IMR-90 (cell line): ENCODE results near the gene TENM4. TPM values are rescaled to one million over a fixed set of nuclear protein-coding genes. Genes with fewer than 3 reads are reported as not detected.

Experiments
- ATAC-seq: fragments of 200-7000 bp; cut with Tn5 transposase; 2 replicates; pipeline ENCODE4 v1.9.1; 2020; ENCODE audit warnings: low read depth, mild to moderate bottlenecking, moderate library complexity
- BruUV-seq: library from RNA; stranded (reverse); fragments of 400-500 nt; replicated peaks from 2 replicates; lab custom pipeline; 2021; lab: Mats Ljungman, UMichigan
- CTCF ChIA-PET: fragments of 300-600 bp; formaldehyde crosslinking; extraction: SDS; loops from one replicate; lab custom pipeline; 2021; ENCODE audit warnings: antibody characterized with exemption; lab: Yijun Ruan, JAX
- POLR2A ChIA-PET: fragments of 300-600 bp; sonication (Branson Sonifier 250); formaldehyde crosslinking; loops from one replicate; lab custom pipeline; 2022; ENCODE audit warnings: antibody characterized with exemption; ENCODE audit not compliant: unreplicated experiment; lab: Charles Lee
- DNase-seq: peaks from one replicate; pipeline ENCODE4 v3.0.0; 2013
- H2AFZ ChIP-seq: replicated peaks from 2 replicates; pipeline ENCODE3; 2013; ENCODE audit warnings: low read length, mild to moderate bottlenecking; ENCODE audit not compliant: poor library complexity
- H2AK5ac ChIP-seq: 2 replicates; pipeline ENCODE4 v1.6.1; 2013; ENCODE audit warnings: low read depth, low read length, inconsistent platforms
- H2AK9ac ChIP-seq: replicated peaks from 2 replicates; pipeline ENCODE3; 2013; ENCODE audit warnings: mild to moderate bottlenecking, low read depth, low read length, moderate library complexity; ENCODE audit not compliant: poor library complexity
- H2BK120ac ChIP-seq: 2 replicates; pipeline ENCODE4 v1.6.1; 2013; ENCODE audit warnings: low read depth, low read length, inconsistent platforms
- H2BK15ac ChIP-seq: 3 replicates; pipeline ENCODE4 v1.6.1; 2013; ENCODE audit warnings: low read depth, low read length, inconsistent platforms
- H2BK20ac ChIP-seq: 2 replicates; pipeline ENCODE4 v1.6.1; 2013; ENCODE audit warnings: low read depth, mild to moderate bottlenecking, inconsistent platforms, low read length, moderate library complexity
- H2BK5ac ChIP-seq: 2 replicates; pipeline ENCODE4 v1.6.1; 2013; ENCODE audit warnings: mild to moderate bottlenecking, low read depth, low read length, inconsistent platforms; ENCODE audit not compliant: poor library complexity, severe bottlenecking
- H3K14ac ChIP-seq: replicated peaks from 2 replicates; pipeline ENCODE4 v1.6.1; 2013; ENCODE audit warnings: low read depth, low read length, inconsistent platforms
- H3K18ac ChIP-seq: 2 replicates; pipeline ENCODE4 v1.6.1; 2013; ENCODE audit warnings: low read depth, low read length, control low read depth
- H3K23ac ChIP-seq: 2 replicates; pipeline ENCODE4 v1.6.1; 2013; ENCODE audit warnings: low read depth, low read length, inconsistent platforms
- H3K27ac ChIP-seq: 2 replicates; pipeline ENCODE4 v1.5.1; 2013; ENCODE audit warnings: mild to moderate bottlenecking, control low read depth, low read length; ENCODE audit not compliant: insufficient read depth
- H3K27me3 ChIP-seq: 2 replicates; pipeline ENCODE4 v1.6.1; 2013; ENCODE audit warnings: low read length; ENCODE audit not compliant: control insufficient read depth, insufficient read depth
- H3K36me3 ChIP-seq: 2 replicates; pipeline ENCODE4 v1.6.1; 2013; ENCODE audit warnings: low read length, mixed read lengths; ENCODE audit not compliant: control insufficient read depth, insufficient read depth
- H3K4ac ChIP-seq: 2 replicates; pipeline ENCODE4 v1.6.1; 2013; ENCODE audit warnings: low read depth, low read length, inconsistent platforms
- H3K4me1 ChIP-seq: 2 replicates; pipeline ENCODE4 v1.6.1; 2013; ENCODE audit warnings: low read length, mixed read lengths; ENCODE audit not compliant: control insufficient read depth, insufficient read depth
- H3K4me2 ChIP-seq: 2 replicates; pipeline ENCODE4 v1.6.1; 2013; ENCODE audit warnings: low read depth, mild to moderate bottlenecking, control low read depth, low read length, moderate library complexity
- H3K4me3 ChIP-seq: 2 replicates; pipeline ENCODE4 v1.5.1; 2013; ENCODE audit warnings: low read depth, mild to moderate bottlenecking, control low read depth, low read length, moderate library complexity; ENCODE audit not compliant: insufficient read depth
- H3K56ac ChIP-seq: 2 replicates; pipeline ENCODE4 v1.6.1; 2013; ENCODE audit warnings: low read length, inconsistent platforms; ENCODE audit not compliant: insufficient read depth; ENCODE audit errors: extremely low read depth
- H3K79me1 ChIP-seq, 2 experiments: 2 replicates each; pipeline ENCODE4 v1.6.1; 2013; ENCODE audit warnings: low read length in 2 of 2, inconsistent platforms in 1 of 2, low read depth in 1 of 2
- H3K9ac ChIP-seq: 2 replicates; pipeline ENCODE4 v1.6.1; 2013; ENCODE audit warnings: low read depth, low read length, control low read depth
- H3K9me1 ChIP-seq: 2 replicates; pipeline ENCODE4 v1.6.1; 2013; ENCODE audit warnings: low read length, inconsistent platforms; ENCODE audit not compliant: insufficient read depth
- H3K9me3 ChIP-seq: 2 replicates; pipeline ENCODE4 v1.6.1; 2013; ENCODE audit warnings: low read length; ENCODE audit not compliant: control insufficient read depth, insufficient read depth
- H4K20me1 ChIP-seq: 2 replicates; pipeline ENCODE4 v1.6.1; 2013; ENCODE audit warnings: low read length, inconsistent platforms; ENCODE audit not compliant: insufficient read depth
- H4K5ac ChIP-seq: 2 replicates; pipeline ENCODE4 v1.6.1; 2013; ENCODE audit warnings: mild to moderate bottlenecking, low read depth, low read length, control low read depth
- H4K8ac ChIP-seq, 2 experiments: 2 replicates each; pipeline ENCODE4 v1.6.1; 2013; ENCODE audit warnings: low read depth in 2 of 2, low read length in 2 of 2, control low read depth in 1 of 2, inconsistent platforms in 1 of 2
- H4K91ac ChIP-seq: 2 replicates; pipeline ENCODE4 v1.6.1; 2013; ENCODE audit warnings: low read depth, low read length, inconsistent platforms; ENCODE audit not compliant: insufficient read depth
- BHLHE40 ChIP-seq: fragments of 150-350 bp; IDR thresholded peaks from 2 replicates; pipeline ENCODE4 v1.6.1; 2016; ENCODE audit warnings: mild to moderate bottlenecking, low read depth, low read length
- FOS ChIP-seq: fragments of 150-350 bp; IDR thresholded peaks from 2 replicates; pipeline ENCODE4 v1.6.1; 2016; ENCODE audit warnings: low read depth, low read length
- RFX5 ChIP-seq: IDR thresholded peaks from 2 replicates; pipeline ENCODE4 v1.8.0; 2012; ENCODE audit warnings: low read depth, mild to moderate bottlenecking, low read length, moderate library complexity
- WGBS, 2 experiments: methylation state at CpG; one replicate each; pipeline versions ENCODE4 v1.1.5 to v1.1.7; 2013; ENCODE audit warnings: missing lambda C conversion rate in 2 of 2; ENCODE audit not compliant: insufficient read length in 1 of 2; ENCODE audit errors: extremely low coverage in 2 of 2; 5-methylcytosine and 5-hydroxymethylcytosine counted together
- dilution Hi-C: fragments of 300-500 bp; cut with HindIII; formaldehyde crosslinking; loops from one replicate; pipeline ENCODE4 v1.14.3; 2018; ENCODE audit warnings: low sequenced_read_pairs; ENCODE audit not compliant: unreplicated experiment
- in situ Hi-C: fragments of 300-500 bp; cut with MboI; formaldehyde crosslinking; loops from 3 replicates; pipeline ENCODE4 v1.14.3; 2019; ENCODE audit warnings: low sequenced_read_pairs, inconsistent platforms, mixed read lengths
- intact Hi-C: fragments of 100-400 bp; cut with micrococcal nuclease; formaldehyde crosslinking; loops from 2 replicates; pipeline ENCODE4 v1.10.0; 2022
- polyA plus RNA-seq, 3 experiments: library from polyadenylated mRNA; depleted of rRNA; stranded (reverse); fragments of >200 nt; gene quantifications; 2 replicates each; pipeline ENCODE4 v1.2.3, GENCODE V29; 2012; ENCODE audit warnings: low replicate concordance in 1 of 3
- total RNA-seq: library from RNA; depleted of rRNA; stranded (reverse); fragments of >200 nt; gene quantifications from 2 replicates; pipeline ENCODE4 v1.2.3, GENCODE V29; 2012
- TF ChIP-seq, protein P1 (sequence below): fragments of 150-350 bp; IDR thresholded peaks from 2 replicates; pipeline ENCODE4 v1.6.1; 2016; ENCODE audit warnings: low read depth, mild to moderate bottlenecking, low read length, moderate library complexity, borderline replicate concordance

Gene TENM4
- total and polyA plus RNA-seq, 2 of the 4 experiments (the other 2 are of a cell fraction), result 7.4 to 9.0 TPM

DNA sequence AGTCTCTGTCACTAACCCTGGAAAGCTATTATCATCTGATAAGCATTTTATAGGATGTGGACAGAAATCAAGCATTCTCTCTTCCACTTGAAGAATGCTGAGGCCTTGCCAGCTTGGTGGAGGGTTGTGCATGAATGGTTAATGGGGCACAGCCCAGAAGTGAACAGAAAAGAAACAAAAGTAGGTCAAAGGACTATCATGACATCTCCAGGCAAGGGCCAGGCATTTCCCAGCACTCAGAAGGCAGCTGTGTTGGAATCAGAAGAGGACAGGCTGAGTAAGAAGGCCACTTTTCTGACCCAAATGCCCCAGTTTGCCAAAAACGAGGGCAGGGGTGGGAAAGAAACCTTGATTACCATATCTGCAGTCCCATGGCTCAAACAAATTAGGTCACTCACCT is 12.4 kb downstream of the TENM4 start:
- Histone ChIP-seq H3K4me1 (peaks cover 7% of the 10 kb centered on the region; the same call in 1 of the 2 replicates), H4K8ac (no peak overlapping the region), H3K56ac (no peak overlapping the region), H4K20me1 (no peaks in the 10 kb centered on the region), H3K27ac (no peak overlapping the region), H3K4me3 (no peak overlapping the region), H2AK5ac (no peak overlapping the region), H3K9ac (no peak overlapping the region), H2BK120ac (no peak overlapping the region), H3K9me3 (no peaks in the 10 kb centered on the region), H3K14ac (no peak overlapping the region), H3K18ac (no peak overlapping the region), H3K27me3 (no peaks in the 10 kb centered on the region), H3K4me2 (no peak overlapping the region), H3K36me3 (no peaks in the 10 kb centered on the region; the same call in 1 of the 2 replicates), H2AFZ (no peak overlapping the region), H3K79me1 (peaks cover 6 to 63% of the 10 kb centered on the region in 2 experiments; a peak in 3 of 4 replicates), H2BK20ac (no peak overlapping the region), H3K23ac (0 out of 2 replicates have a peak overlapping the region, but pooled peaks have one; percentile 19), H2AK9ac (no peak overlapping the region), H4K91ac (no peak overlapping the region), H3K9me1 (peaks cover 10% of the 10 kb centered on the region), H2BK5ac (no peak overlapping the region), H3K4ac (no peak overlapping the region), H2BK15ac (no peak overlapping the region), H4K5ac (no peak overlapping the region)
- dilution Hi-C loops, result no loop called here
- TF ChIP-seq FOS (no peak), RFX5 (no peak), BHLHE40 (no peak)
- TF ChIP-seq, protein P1, sequence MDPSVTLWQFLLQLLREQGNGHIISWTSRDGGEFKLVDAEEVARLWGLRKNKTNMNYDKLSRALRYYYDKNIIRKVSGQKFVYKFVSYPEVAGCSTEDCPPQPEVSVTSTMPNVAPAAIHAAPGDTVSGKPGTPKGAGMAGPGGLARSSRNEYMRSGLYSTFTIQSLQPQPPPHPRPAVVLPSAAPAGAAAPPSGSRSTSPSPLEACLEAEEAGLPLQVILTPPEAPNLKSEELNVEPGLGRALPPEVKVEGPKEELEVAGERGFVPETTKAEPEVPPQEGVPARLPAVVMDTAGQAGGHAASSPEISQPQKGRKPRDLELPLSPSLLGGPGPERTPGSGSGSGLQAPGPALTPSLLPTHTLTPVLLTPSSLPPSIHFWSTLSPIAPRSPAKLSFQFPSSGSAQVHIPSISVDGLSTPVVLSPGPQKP, result no peak
- ChIA-PET POLR2A (no interaction called here), CTCF (interaction anchor here (0.6 kb wide), 1 partner anchor 405 kb away, joined by 3 read pairs; no protein-coding TSS in a partner anchor)
- BruUV-seq, result no TSS peak
- no CpG with 5 or more reads among the region's 1 CpG for WGBS, 2 experiments
- ATAC-seq, result 0 out of 2 replicates have a peak, but pooled peaks have one; percentile 28
- DNase-seq, result no peak
- in situ Hi-C loops, result no loop called here
- intact Hi-C loops, result no loop called here
